Subcutaneous abdominal adipose tissue (tissue), 5 donors: Measurements from ENCODE around the gene IFT122.

Experiments
- H3K27ac ChIP-seq: one replicate; pipeline ENCODE4 v1.7.0; 2013; ENCODE audit warnings: low read depth, mild to moderate bottlenecking, inconsistent platforms, low read length, moderate library complexity
- H3K27me3 ChIP-seq, 5 donors: one replicate each; pipeline ENCODE4 v1.7.0; 2013; ENCODE audit warnings: low read length in 5 of 5, inconsistent platforms in 1 of 5; ENCODE audit not compliant: control insufficient read depth in 5 of 5, insufficient read depth in 4 of 5
- H3K36me3 ChIP-seq, 5 donors: one replicate each; pipeline ENCODE4 v1.7.0; 2013; ENCODE audit warnings: low read length in 5 of 5; ENCODE audit not compliant: control insufficient read depth in 5 of 5, insufficient read depth in 5 of 5
- H3K4me1 ChIP-seq, 5 donors: one replicate each; pipeline ENCODE4 v1.7.0; 2013; ENCODE audit warnings: low read length in 5 of 5, mild to moderate bottlenecking in 3 of 5, moderate library complexity in 1 of 5; ENCODE audit not compliant: control insufficient read depth in 5 of 5, insufficient read depth in 5 of 5
- H3K4me3 ChIP-seq, 5 donors: one replicate each; pipeline ENCODE4 v1.7.0; 2013; ENCODE audit warnings: low read length in 5 of 5, low read depth in 1 of 5
- H3K9ac ChIP-seq, 5 donors: one replicate each; pipeline ENCODE4 v1.7.0; 2013; ENCODE audit warnings: low read length in 5 of 5, mild to moderate bottlenecking in 4 of 5, moderate library complexity in 3 of 5
- H3K9me3 ChIP-seq, 5 donors: one replicate each; pipeline ENCODE4 v1.7.0; 2013; ENCODE audit warnings: low read length in 5 of 5; ENCODE audit not compliant: control insufficient read depth in 5 of 5
- donor health status: healthy.
- donor health status: healthy.
- donor health status: healthy.
- donor health status: healthy.
- donor health status: healthy.

Gene IFT122

GRCh38 chr3:129463094-129463493 lies 23.1 kb downstream of the IFT122 start:
- Histone ChIP-seq H3K9me3 (no peaks in the 10 kb centered on the region), H3K36me3 (peaks cover 11 to 33% (median 25%) of the 10 kb centered on the region in 5 donors), H3K4me3 (no peak overlapping the region), H3K4me1 (peaks cover 0 to 17% (median 13%) of the 10 kb centered on the region in 5 donors), H3K9ac (no peak overlapping the region), H3K27ac (no peak overlapping the region), H3K27me3 (no peaks in the 10 kb centered on the region)

- Histone ChIP-seq H3K27me3 (no peaks in the 10 kb centered on the region), H3K9me3 (no peaks in the 10 kb centered on the region), H3K4me3 (no peak overlapping the region), H3K36me3 (peaks cover 11 to 32% (median 19%) of the 10 kb centered on the region in 5 donors), H3K27ac (no peak overlapping the region), H3K9ac (no peak overlapping the region), H3K4me1 (peaks cover 0 to 18% (median 15%) of the 10 kb centered on the region in 5 donors)
These were observed 23.7 kb downstream of the IFT122 start for GRCh38 chr3:129463716-129464115.

GRCh38 chr3:129467932-129468331 lies 27.9 kb downstream of the IFT122 start:
- no peak overlapping the region for H3K4me3 ChIP-seq
- no peaks in the 10 kb centered on the region for H3K27me3 ChIP-seq
- H3K9me3 ChIP-seq = no peaks in the 10 kb centered on the region
- peaks cover 0 to 22% (median 7%) of the 10 kb centered on the region in 5 donors for H3K4me1 ChIP-seq
- H3K27ac ChIP-seq = no peak overlapping the region
- peaks cover 18 to 45% (median 22%) of the 10 kb centered on the region in 5 donors for H3K36me3 ChIP-seq
- no peak overlapping the region for H3K9ac ChIP-seq

GRCh38 chr3:129469026-129469425 lies 29.0 kb downstream of the IFT122 start:
- Histone ChIP-seq H3K27me3 (no peaks in the 10 kb centered on the region), H3K4me1 (peaks cover 0 to 22% (median 7%) of the 10 kb centered on the region in 5 donors), H3K9me3 (no peaks in the 10 kb centered on the region), H3K27ac (no peak overlapping the region), H3K4me3 (no peak overlapping the region), H3K36me3 (peaks cover 12 to 36% (median 14%) of the 10 kb centered on the region in 5 donors), H3K9ac (no peak overlapping the region)

GRCh38 chr3:129470861-129471260 lies 30.8 kb downstream of the IFT122 start:
- Histone ChIP-seq H3K27ac (no peak overlapping the region), H3K4me1 (peaks cover 0 to 22% (median 7%) of the 10 kb centered on the region in 5 donors), H3K9ac (no peak overlapping the region), H3K27me3 (no peaks in the 10 kb centered on the region), H3K36me3 (peaks cover 10 to 26% (median 14%) of the 10 kb centered on the region in 5 donors), H3K4me3 (no peak overlapping the region), H3K9me3 (no peaks in the 10 kb centered on the region)

- Histone ChIP-seq H3K27ac (no peak overlapping the region), H3K9me3 (no peaks in the 10 kb centered on the region), H3K27me3 (no peaks in the 10 kb centered on the region), H3K36me3 (peaks cover 12 to 42% (median 35%) of the 10 kb centered on the region in 5 donors), H3K9ac (no peak overlapping the region), H3K4me3 (no peak overlapping the region), H3K4me1 (peaks cover 0 to 15% (median 0%) of the 10 kb centered on the region in 5 donors)
These were observed 33.2 kb downstream of the IFT122 start for GRCh38 chr3:129473067-129473768.

GRCh38 chr3:129473769-129474152 lies 33.7 kb downstream of the IFT122 start:
- H3K9me3 ChIP-seq = no peaks in the 10 kb centered on the region
- H3K4me1 ChIP-seq = peaks cover 0 to 12% (median 0%) of the 10 kb centered on the region in 5 donors
- H3K27ac ChIP-seq = no peak overlapping the region
- H3K9ac ChIP-seq = no peak overlapping the region
- H3K4me3 ChIP-seq = no peak overlapping the region
- H3K27me3 ChIP-seq = no peaks in the 10 kb centered on the region
- peaks cover 12 to 44% (median 38%) of the 10 kb centered on the region in 5 donors for H3K36me3 ChIP-seq

GRCh38 chr3:129474984-129475804 lies 35.2 kb downstream of the IFT122 start:
- Histone ChIP-seq H3K9ac (no peak overlapping the region), H3K36me3 (peaks cover 4 to 45% (median 41%) of the 10 kb centered on the region in 5 donors), H3K9me3 (no peaks in the 10 kb centered on the region), H3K27ac (no peak overlapping the region), H3K4me1 (peaks cover 0 to 5% (median under 1%) of the 10 kb centered on the region in 5 donors), H3K27me3 (no peaks in the 10 kb centered on the region), H3K4me3 (no peak overlapping the region)

- Histone ChIP-seq H3K4me3 (no peak overlapping the region), H3K27ac (no peak overlapping the region), H3K27me3 (no peaks in the 10 kb centered on the region), H3K9me3 (no peaks in the 10 kb centered on the region), H3K9ac (no peak overlapping the region), H3K36me3 (peaks cover 3 to 47% (median 44%) of the 10 kb centered on the region in 5 donors), H3K4me1 (peaks cover 0 to 12% (median 7%) of the 10 kb centered on the region in 5 donors)
These were observed 35.8 kb downstream of the IFT122 start for GRCh38 chr3:129475863-129476262.

- Histone ChIP-seq H3K4me1 (peaks cover 0 to 19% (median 12%) of the 10 kb centered on the region in 5 donors), H3K4me3 (no peak overlapping the region), H3K27me3 (no peaks in the 10 kb centered on the region), H3K9ac (no peak overlapping the region), H3K9me3 (no peaks in the 10 kb centered on the region), H3K36me3 (peaks cover 0 to 40% (median 37%) of the 10 kb centered on the region in 5 donors), H3K27ac (no peak overlapping the region)
These were observed 36.6 kb downstream of the IFT122 start for GRCh38 chr3:129476586-129476985.
